22Rv1 (cell line): ENCODE results near the gene CFAP61.

Experiments used
- CTCF ChIP-seq: fragments of 450-650 bp; IDR thresholded peaks from 2 replicates; pipeline ENCODE4 v1.5.1; 2017; ENCODE audit warnings: mild to moderate bottlenecking
- ZFX ChIP-seq: fragments of 450-650 bp; IDR thresholded peaks from 2 replicates; pipeline ENCODE4 v1.6.1; 2017; ENCODE audit warnings: antibody characterized with exemption, borderline replicate concordance

- TF ChIP-seq CTCF (no peak), ZFX (no peak)
Measured at GRCh38 chr20:20272686-20273085, 220.4 kb downstream of the CFAP61 start.
